ENCODE results near the gene SLC47A1.

Gene SLC47A1

DNA sequence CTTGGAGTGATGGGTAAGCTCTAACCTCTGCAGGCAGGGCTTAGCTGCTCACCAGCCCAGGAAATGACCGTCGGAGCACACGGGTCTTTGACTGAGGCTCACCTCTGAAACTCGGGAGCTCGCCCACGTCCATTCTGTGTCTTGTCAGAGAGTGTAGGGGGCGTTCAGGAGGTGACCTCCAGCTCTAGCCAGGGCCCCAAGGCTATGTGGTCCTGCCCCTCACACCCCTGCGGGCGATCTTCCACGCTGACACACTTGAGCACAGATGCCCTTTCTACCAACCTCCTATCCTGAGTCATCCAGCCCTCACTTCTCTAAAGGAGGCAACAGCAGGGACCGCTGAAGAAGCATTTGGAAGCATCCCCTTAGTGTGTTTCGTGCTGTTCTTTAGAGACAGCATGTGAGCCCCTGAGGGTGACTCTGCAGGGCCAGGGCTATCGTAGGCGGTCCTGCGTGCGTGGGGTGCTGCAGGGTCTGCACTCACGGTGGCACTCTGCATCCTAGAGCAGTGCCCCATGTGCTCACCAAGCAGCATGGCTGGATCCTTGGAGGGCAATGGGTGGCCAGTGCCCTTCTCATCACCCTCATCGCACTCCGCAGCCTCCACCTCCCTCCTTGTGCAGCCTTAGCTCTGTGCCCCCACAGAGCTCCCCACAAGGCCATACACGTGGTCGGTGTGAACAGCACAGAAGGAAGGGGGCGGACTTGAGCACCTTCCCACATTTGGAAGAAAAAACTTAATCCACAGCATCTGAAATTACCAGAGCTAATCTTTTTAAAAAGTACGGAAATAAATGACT is 33.8 kb downstream of the SLC47A1 start:
- no peaks in the 10 kb centered on the region for H3K9me3 ChIP-seq (ENCODE audit: severe bottlenecking)
- no peak overlapping the region for H3K4me3 ChIP-seq (ENCODE audit: severe bottlenecking)
- TF ChIP-seq, protein P1, sequence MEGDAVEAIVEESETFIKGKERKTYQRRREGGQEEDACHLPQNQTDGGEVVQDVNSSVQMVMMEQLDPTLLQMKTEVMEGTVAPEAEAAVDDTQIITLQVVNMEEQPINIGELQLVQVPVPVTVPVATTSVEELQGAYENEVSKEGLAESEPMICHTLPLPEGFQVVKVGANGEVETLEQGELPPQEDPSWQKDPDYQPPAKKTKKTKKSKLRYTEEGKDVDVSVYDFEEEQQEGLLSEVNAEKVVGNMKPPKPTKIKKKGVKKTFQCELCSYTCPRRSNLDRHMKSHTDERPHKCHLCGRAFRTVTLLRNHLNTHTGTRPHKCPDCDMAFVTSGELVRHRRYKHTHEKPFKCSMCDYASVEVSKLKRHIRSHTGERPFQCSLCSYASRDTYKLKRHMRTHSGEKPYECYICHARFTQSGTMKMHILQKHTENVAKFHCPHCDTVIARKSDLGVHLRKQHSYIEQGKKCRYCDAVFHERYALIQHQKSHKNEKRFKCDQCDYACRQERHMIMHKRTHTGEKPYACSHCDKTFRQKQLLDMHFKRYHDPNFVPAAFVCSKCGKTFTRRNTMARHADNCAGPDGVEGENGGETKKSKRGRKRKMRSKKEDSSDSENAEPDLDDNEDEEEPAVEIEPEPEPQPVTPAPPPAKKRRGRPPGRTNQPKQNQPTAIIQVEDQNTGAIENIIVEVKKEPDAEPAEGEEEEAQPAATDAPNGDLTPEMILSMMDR (IDR thresholded peaks at IDR 0.05; ENCODE audit: poor library complexity, severe bottlenecking), result no peak
- no peak for DNase-seq (ENCODE audit: low spot score)
- H3K4me1 ChIP-seq (ENCODE audit: insufficient read depth, poor library complexity, severe bottlenecking), result no peaks in the 10 kb centered on the region
- H3K27me3 ChIP-seq (ENCODE audit: insufficient read depth, poor library complexity, severe bottlenecking), result no peaks in the 10 kb centered on the region
- no peak overlapping the region for H3K27ac ChIP-seq (ENCODE audit: poor library complexity, severe bottlenecking)
- ATAC-seq (ENCODE audit: low read depth), result no peak
- no peaks in the 10 kb centered on the region for H3K36me3 ChIP-seq (ENCODE audit: low read depth)

DNA sequence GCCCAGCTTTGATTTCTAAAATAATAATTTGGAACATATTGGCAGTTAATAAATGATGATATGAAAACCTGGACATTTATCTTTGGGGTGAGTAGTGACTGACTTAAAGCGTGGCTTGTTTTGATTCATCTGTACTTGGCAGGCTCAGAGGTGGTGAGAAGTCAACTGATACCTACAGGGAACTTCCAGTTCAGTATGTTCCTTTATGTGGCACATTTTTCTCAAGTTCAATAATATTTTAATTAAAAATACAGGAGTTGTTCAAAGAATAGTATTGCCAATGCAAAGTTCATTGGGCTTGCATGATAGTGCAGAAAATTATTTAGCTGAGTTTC is 34.3 kb downstream of the SLC47A1 start:
- no peaks in the 10 kb centered on the region for H3K4me1 ChIP-seq (ENCODE audit: insufficient read depth, poor library complexity, severe bottlenecking)
- ATAC-seq (ENCODE audit: low read depth) (no peak), DNase-seq (ENCODE audit: low spot score) (no peak)
- H3K9me3 ChIP-seq (ENCODE audit: severe bottlenecking), result no peaks in the 10 kb centered on the region
- H3K27ac ChIP-seq (ENCODE audit: poor library complexity, severe bottlenecking), result no peak overlapping the region
- H3K27me3 ChIP-seq (ENCODE audit: insufficient read depth, poor library complexity, severe bottlenecking), result no peaks in the 10 kb centered on the region
- H3K4me3 ChIP-seq (ENCODE audit: severe bottlenecking), result no peak overlapping the region
- TF ChIP-seq, protein P1 (IDR thresholded peaks at IDR 0.05; ENCODE audit: poor library complexity, severe bottlenecking), result no peak
- no peaks in the 10 kb centered on the region for H3K36me3 ChIP-seq (ENCODE audit: low read depth)

GRCh38 chr17:19569785-19570543 is 36.3 kb downstream of the SLC47A1 start:
- no peak overlapping the region for H3K4me3 ChIP-seq (ENCODE audit: severe bottlenecking)
- ATAC-seq (ENCODE audit: low read depth), result no peak
- DNase-seq (ENCODE audit: low spot score), result no peak

GRCh38 chr17:19570544-19571062 is 36.9 kb downstream of the SLC47A1 start:
- H3K4me3 ChIP-seq (ENCODE audit: severe bottlenecking), result no peak overlapping the region
- H3K36me3 ChIP-seq (ENCODE audit: low read depth), result no peaks in the 10 kb centered on the region
- ATAC-seq (ENCODE audit: low read depth) (no peak), DNase-seq (ENCODE audit: low spot score) (no peak)
- TF ChIP-seq, protein P1 (IDR thresholded peaks at IDR 0.05; ENCODE audit: poor library complexity, severe bottlenecking), result no peak
- no peaks in the 10 kb centered on the region for H3K4me1 ChIP-seq (ENCODE audit: insufficient read depth, poor library complexity, severe bottlenecking)
- H3K27ac ChIP-seq (ENCODE audit: poor library complexity, severe bottlenecking), result no peak overlapping the region
- H3K27me3 ChIP-seq (ENCODE audit: insufficient read depth, poor library complexity, severe bottlenecking), result no peaks in the 10 kb centered on the region
- H3K9me3 ChIP-seq (ENCODE audit: severe bottlenecking), result no peaks in the 10 kb centered on the region

More at GRCh38 chr17:19569785-19570543, 36.3 kb downstream of the SLC47A1 start:
- Histone ChIP-seq H3K36me3 (ENCODE audit: low read depth) (no peaks in the 10 kb centered on the region), H3K9me3 (ENCODE audit: severe bottlenecking) (no peaks in the 10 kb centered on the region), H3K27ac (ENCODE audit: poor library complexity, severe bottlenecking) (no peak overlapping the region), H3K4me1 (ENCODE audit: insufficient read depth, poor library complexity, severe bottlenecking) (no peaks in the 10 kb centered on the region), H3K27me3 (ENCODE audit: insufficient read depth, poor library complexity, severe bottlenecking) (no peaks in the 10 kb centered on the region)
- TF ChIP-seq, protein P1 (IDR thresholded peaks at IDR 0.05; ENCODE audit: poor library complexity, severe bottlenecking), result no peak

All from RWPE2 (cell line).